Neural progenitor cell (in vitro differentiated cells): Measurements from ENCODE around the gene ARHGAP21.

Experiments used
- EZH2phosphoT487 ChIP-seq: fragments of 200-600 bp; sonication (generic); IDR thresholded peaks from 2 replicates; pipeline ENCODE4 v1.6.1; 2017; ENCODE audit warnings: antibody characterized with exemption
- TF ChIP-seq, protein P1 (sequence below): fragments of 200-600 bp; sonication (generic); IDR thresholded peaks from 2 replicates; pipeline ENCODE4 v1.5.1; 2017; ENCODE audit warnings: antibody characterized with exemption, mild to moderate bottlenecking

DNA sequence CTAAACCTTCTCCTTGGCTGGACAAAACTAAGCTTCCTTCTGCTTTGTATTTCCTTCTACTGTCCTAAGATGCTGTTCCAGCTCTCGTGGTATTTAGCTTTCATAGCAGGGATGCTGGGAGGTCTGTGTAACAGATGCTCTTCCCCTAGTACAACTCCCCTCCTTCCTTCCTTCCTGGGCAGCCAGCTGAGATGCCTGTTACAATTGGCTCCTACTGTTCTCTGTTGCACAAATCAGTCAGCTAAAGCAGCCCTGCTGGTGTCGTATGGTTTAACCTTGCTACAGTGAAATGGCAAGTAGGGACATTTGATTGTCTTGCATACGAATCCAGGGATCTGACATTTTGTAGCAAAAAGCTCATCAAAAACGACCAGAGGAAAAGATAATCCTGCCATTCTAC, 143.8 kb downstream of the ARHGAP21 start:
- TF ChIP-seq, protein P1, sequence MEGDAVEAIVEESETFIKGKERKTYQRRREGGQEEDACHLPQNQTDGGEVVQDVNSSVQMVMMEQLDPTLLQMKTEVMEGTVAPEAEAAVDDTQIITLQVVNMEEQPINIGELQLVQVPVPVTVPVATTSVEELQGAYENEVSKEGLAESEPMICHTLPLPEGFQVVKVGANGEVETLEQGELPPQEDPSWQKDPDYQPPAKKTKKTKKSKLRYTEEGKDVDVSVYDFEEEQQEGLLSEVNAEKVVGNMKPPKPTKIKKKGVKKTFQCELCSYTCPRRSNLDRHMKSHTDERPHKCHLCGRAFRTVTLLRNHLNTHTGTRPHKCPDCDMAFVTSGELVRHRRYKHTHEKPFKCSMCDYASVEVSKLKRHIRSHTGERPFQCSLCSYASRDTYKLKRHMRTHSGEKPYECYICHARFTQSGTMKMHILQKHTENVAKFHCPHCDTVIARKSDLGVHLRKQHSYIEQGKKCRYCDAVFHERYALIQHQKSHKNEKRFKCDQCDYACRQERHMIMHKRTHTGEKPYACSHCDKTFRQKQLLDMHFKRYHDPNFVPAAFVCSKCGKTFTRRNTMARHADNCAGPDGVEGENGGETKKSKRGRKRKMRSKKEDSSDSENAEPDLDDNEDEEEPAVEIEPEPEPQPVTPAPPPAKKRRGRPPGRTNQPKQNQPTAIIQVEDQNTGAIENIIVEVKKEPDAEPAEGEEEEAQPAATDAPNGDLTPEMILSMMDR = peak; percentile 5
- TF ChIP-seq EZH2phosphoT487 = peak; percentile 25
